Testis (tissue), 3 donors: ENCODE measurements around the gene CPT2. TPM values are rescaled to one million over a fixed set of nuclear protein-coding genes. Genes with fewer than 3 reads are reported as not detected.

Experiments used
- DNase-seq: peaks from one replicate; pipeline ENCODE4 v3.0.0-alpha.2; 2019
- H3K27ac ChIP-seq, 2 donors: fragments of 200-600 bp; sonication (generic); one replicate each; pipeline ENCODE4 v1.5.1; 2019
- H3K27me3 ChIP-seq: fragments of 200-600 bp; sonication (generic); one replicate; pipeline ENCODE4 v1.5.1; 2019
- H3K36me3 ChIP-seq: fragments of 200-600 bp; sonication (generic); one replicate; pipeline ENCODE4 v1.5.1; 2017; ENCODE audit warnings: low read depth; ENCODE audit errors: missing control alignments
- H3K4me1 ChIP-seq: fragments of 200-600 bp; sonication (generic); one replicate; pipeline ENCODE4 v1.5.1; 2019
- H3K4me3 ChIP-seq, 2 donors: fragments of 200-600 bp; sonication (generic); one replicate each; pipeline ENCODE4 v1.5.1; 2017 to 2019
- H3K9me3 ChIP-seq: fragments of 200-600 bp; sonication (generic); one replicate; pipeline ENCODE4 v1.5.1; 2017
- POLR2A ChIP-seq: fragments of 450-650 bp; IDR thresholded peaks from one replicate; pipeline ENCODE4 v1.6.1; 2017; ENCODE audit warnings: antibody characterized with exemption, mild to moderate bottlenecking, moderate library complexity
- WGBS, 2 donors: methylation state at CpG; one replicate each; pipeline ENCODE4 v1.1.5; 2018; 5-methylcytosine and 5-hydroxymethylcytosine counted together
- intact Hi-C: fragments of 100-400 bp; cut with DNase I; formaldehyde crosslinking; loops from one replicate; pipeline ENCODE4 v1.15.1; 2023; ENCODE audit warnings: low total_unique reads
- polyA plus RNA-seq: library from polyadenylated mRNA; stranded (reverse); fragments of 350-450 nt; fragmentation: Illumina TruSeq; extraction: RNeasy Lipid Tissue Mini Kit (QIAGEN cat#74804); gene quantifications from one replicate; pipeline ENCODE4 v1.2.3, GENCODE V29; 2014; ENCODE audit warnings: low read depth, low replicate concordance; ENCODE audit not compliant: insufficient read depth
- total RNA-seq, 2 donors: library from RNA; depleted of rRNA; stranded (reverse); fragments of >200 nt; gene quantifications; one replicate each; pipeline ENCODE4 v1.2.3, GENCODE V29; 2016
- TF ChIP-seq, protein P1 (sequence below), 3 experiments: fragments of 450-650 bp in 2 of 3; fragments of 200-600 bp in 1 of 3; sonication (generic) in 1 of 3; IDR thresholded peaks; one replicate each; pipeline ENCODE4 v1.5.1; 2016 to 2019; ENCODE audit warnings: antibody characterized with exemption in 3 of 3, mild to moderate bottlenecking in 2 of 3, moderate library complexity in 1 of 3

Gene CPT2
- total and polyA plus RNA-seq, 3 donors from 2014 or later = 36.9 to 61.7 (median 44.4) TPM

DNA sequence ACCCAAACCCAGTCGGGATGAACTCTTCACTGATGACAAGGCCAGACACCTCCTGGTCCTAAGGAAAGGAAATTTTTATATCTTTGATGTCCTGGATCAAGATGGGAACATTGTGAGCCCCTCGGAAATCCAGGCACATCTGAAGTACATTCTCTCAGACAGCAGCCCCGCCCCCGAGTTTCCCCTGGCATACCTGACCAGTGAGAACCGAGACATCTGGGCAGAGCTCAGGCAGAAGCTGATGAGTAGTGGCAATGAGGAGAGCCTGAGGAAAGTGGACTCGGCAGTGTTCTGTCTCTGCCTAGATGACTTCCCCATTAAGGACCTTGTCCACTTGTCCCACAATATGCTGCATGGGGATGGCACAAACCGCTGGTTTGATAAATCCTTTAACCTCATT, 13.7 kb downstream of the CPT2 start:
- DNase-seq = no peak
- Histone ChIP-seq H3K9me3 (no peaks in the 10 kb centered on the region), H3K36me3 (no peaks in the 10 kb centered on the region), H3K4me1 (no peaks in the 10 kb centered on the region), H3K27ac (no peak overlapping the region), H3K27me3 (no peaks in the 10 kb centered on the region), H3K4me3 (no peak overlapping the region)
- intact Hi-C loops = no loop called here
- no peak for TF ChIP-seq POLR2A
- TF ChIP-seq, protein P1, sequence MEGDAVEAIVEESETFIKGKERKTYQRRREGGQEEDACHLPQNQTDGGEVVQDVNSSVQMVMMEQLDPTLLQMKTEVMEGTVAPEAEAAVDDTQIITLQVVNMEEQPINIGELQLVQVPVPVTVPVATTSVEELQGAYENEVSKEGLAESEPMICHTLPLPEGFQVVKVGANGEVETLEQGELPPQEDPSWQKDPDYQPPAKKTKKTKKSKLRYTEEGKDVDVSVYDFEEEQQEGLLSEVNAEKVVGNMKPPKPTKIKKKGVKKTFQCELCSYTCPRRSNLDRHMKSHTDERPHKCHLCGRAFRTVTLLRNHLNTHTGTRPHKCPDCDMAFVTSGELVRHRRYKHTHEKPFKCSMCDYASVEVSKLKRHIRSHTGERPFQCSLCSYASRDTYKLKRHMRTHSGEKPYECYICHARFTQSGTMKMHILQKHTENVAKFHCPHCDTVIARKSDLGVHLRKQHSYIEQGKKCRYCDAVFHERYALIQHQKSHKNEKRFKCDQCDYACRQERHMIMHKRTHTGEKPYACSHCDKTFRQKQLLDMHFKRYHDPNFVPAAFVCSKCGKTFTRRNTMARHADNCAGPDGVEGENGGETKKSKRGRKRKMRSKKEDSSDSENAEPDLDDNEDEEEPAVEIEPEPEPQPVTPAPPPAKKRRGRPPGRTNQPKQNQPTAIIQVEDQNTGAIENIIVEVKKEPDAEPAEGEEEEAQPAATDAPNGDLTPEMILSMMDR (IDR thresholded peaks at IDR 0.05) = no peak
- 84 to 92% methylated on average over 7 of the region's 7 CpGs for WGBS, 2 donors

DNA sequence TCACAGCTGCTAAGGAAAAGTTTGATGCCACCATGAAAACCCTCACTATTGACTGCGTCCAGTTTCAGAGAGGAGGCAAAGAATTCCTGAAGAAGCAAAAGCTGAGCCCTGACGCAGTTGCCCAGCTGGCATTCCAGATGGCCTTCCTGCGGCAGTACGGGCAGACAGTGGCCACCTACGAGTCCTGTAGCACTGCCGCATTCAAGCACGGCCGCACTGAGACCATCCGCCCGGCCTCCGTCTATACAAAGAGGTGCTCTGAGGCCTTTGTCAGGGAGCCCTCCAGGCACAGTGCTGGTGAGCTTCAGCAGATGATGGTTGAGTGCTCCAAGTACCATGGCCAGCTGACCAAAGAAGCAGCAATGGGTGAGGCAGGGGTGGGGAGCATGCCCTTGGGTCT, 14.3 kb downstream of the CPT2 start:
- WGBS, 2 donors = 94 to 100% methylated on average over 2 to 11 of the region's 11 CpGs
- TF ChIP-seq, protein P1 (IDR thresholded peaks at IDR 0.05) = no peak
- no peak for TF ChIP-seq POLR2A

DNA sequence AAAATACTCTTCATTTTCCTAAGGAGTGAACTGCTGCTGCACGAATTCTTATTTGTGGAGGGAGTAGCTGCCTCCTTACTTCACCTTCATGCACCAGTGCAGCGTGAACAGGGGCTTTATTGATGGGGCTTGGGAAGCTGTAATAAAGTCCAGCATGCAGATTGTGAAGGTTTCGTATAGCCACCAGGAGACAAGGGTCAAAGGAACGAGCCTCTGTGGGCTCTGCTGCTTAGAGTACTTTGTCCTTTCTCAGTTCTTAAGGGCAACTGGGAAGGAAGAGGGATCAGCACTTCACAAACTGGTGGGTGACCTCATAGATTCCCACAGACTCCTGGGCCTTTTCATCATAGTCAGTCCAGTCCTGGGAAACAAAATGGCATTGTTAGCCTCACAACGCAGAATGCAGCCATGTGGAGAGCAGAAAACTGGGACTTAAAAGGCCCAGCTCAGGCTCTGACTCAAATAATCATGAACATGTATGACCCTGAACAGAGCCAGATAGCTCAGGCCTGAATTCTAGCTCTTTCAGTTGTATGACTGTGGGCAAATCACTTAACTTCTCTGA, 17.8 kb downstream of the CPT2 start:
- no peak overlapping the region for H3K4me3 ChIP-seq
- no peak for DNase-seq

More for the DNA sequence above, 14.3 kb downstream of the CPT2 start:
- H3K27me3 ChIP-seq = no peaks in the 10 kb centered on the region
- H3K27ac ChIP-seq = no peak overlapping the region
- no peaks in the 10 kb centered on the region for H3K9me3 ChIP-seq
- intact Hi-C loops = no loop called here
- H3K4me3 ChIP-seq = no peak overlapping the region
- H3K36me3 ChIP-seq = no peaks in the 10 kb centered on the region
- no peak for DNase-seq
- no peaks in the 10 kb centered on the region for H3K4me1 ChIP-seq

DNA sequence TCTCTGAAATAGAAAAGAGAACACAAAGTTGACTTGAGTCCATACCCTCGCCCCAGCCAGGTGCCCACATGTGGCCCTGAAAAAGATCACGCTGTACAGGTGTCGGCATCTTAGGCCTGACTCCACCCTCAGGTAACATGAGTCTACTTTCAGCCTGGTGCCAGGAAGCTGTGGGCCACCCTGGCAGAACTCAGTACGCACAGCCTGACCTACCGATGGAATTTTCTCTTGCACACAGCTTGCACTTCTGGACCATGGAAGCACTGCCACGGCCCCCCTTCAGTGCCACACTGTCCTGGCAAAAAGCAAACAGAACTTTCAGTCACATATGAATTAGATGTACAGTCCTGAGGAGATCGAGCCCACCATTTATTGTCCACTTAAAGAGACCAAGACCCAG, 21.6 kb downstream of the CPT2 start:
- TF ChIP-seq, protein P1 (IDR thresholded peaks at IDR 0.05) = no peak
- TF ChIP-seq POLR2A = no peak
- peaks cover 16% of the 10 kb centered on the region for H3K4me1 ChIP-seq
- H3K9me3 ChIP-seq = no peaks in the 10 kb centered on the region
- intact Hi-C loops = no loop called here
- no peak for DNase-seq
- no peak overlapping the region for H3K4me3 ChIP-seq
- 88 to 89% methylated on average over 6 to 7 of the region's 7 CpGs for WGBS, 2 donors
- H3K36me3 ChIP-seq = no peaks in the 10 kb centered on the region
- no peak overlapping the region for H3K27ac ChIP-seq
- H3K27me3 ChIP-seq = no peaks in the 10 kb centered on the region

More for the DNA sequence above, 17.8 kb downstream of the CPT2 start:
- Histone ChIP-seq H3K36me3 (no peaks in the 10 kb centered on the region), H3K27me3 (no peaks in the 10 kb centered on the region), H3K4me1 (peaks cover 6% of the 10 kb centered on the region), H3K27ac (no peak overlapping the region), H3K9me3 (no peaks in the 10 kb centered on the region)
- no peak for TF ChIP-seq POLR2A
- TF ChIP-seq, protein P1 (IDR thresholded peaks at IDR 0.05) = no peak
- WGBS, 2 donors = 76 to 80% methylated on average over 5 of the region's 5 CpGs
- intact Hi-C loops = no loop called here

DNA sequence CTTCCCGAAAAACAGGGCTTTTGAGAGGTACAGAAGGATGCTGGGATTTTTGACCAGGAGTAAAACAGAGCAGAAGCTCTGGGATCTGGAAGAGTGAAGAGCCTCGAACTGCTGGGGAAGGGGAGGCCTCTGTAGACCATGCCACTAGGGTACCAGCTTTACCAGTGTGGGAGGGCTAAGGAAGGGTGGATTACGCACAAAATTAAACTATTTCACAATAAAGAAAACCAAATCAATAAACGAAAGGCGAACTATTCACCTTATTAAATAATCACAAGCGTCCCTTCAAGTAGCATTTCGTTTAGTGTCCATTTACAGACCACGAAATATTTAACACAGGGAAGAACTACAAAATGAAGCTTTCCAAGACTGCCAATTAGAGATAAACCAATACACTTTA, 23.1 kb downstream of the CPT2 start:
- Histone ChIP-seq H3K36me3 (no peaks in the 10 kb centered on the region), H3K4me3 (peak overlapping the region; percentile 92 to 93), H3K27ac (peak overlapping the region; percentile 97 to 99), H3K4me1 (peaks cover 16% of the 10 kb centered on the region), H3K9me3 (no peaks in the 10 kb centered on the region), H3K27me3 (no peaks in the 10 kb centered on the region)
- intact Hi-C loops = no loop called here
- no peak for TF ChIP-seq POLR2A
- TF ChIP-seq, protein P1 (IDR thresholded peaks at IDR 0.05) = no peak
- 11 to 22% methylated on average over 8 of the region's 8 CpGs for WGBS, 2 donors
- DNase-seq = no peak
